Esophagus muscularis mucosa (tissue), 4 donors: ENCODE results near the gene FILIP1L. TPM values are rescaled to one million over a fixed set of nuclear protein-coding genes. Genes with fewer than 3 reads are reported as not detected.

Source experiments
- DNase-seq: peaks from one replicate; pipeline ENCODE4 v3.0.0-alpha.2; 2017; ENCODE audit errors: extremely low spot score
- H3K27ac ChIP-seq, 4 donors: fragments of 200-600 bp; sonication (generic); replicated peaks in 1 of 4; 1 replicate in 3 of 4; 2 replicates in 1 of 4; pipeline ENCODE4 v1.5.1; 2016 to 2019; ENCODE audit warnings: mild to moderate bottlenecking in 1 of 4
- H3K27me3 ChIP-seq, 4 donors: fragments of 200-600 bp; sonication (generic); one replicate each; pipeline versions ENCODE4 v1.5.1 to v1.6.0; 2016 to 2019
- H3K36me3 ChIP-seq, 4 donors: fragments of 200-600 bp; sonication (generic); one replicate each; pipeline ENCODE4 v1.5.1; 2016 to 2019
- H3K4me1 ChIP-seq, 4 donors: fragments of 200-600 bp; sonication (generic); one replicate each; pipeline ENCODE4 v1.5.1; 2016 to 2019
- H3K4me3 ChIP-seq, 4 donors: fragments of 200-600 bp; sonication (generic); 1 replicate in 2 of 4; 2 replicates in 2 of 4; pipeline ENCODE4 v1.5.1; 2016 to 2019; ENCODE audit warnings: mild to moderate bottlenecking in 4 of 4, moderate library complexity in 1 of 4
- H3K9me3 ChIP-seq, 4 donors: fragments of 200-600 bp; sonication (generic); 1 replicate in 3 of 4; 2 replicates in 1 of 4; pipeline ENCODE4 v1.5.1; 2016 to 2019
- EP300 ChIP-seq: sonication (generic); formaldehyde crosslinking; IDR thresholded peaks from one replicate; pipeline ENCODE4 v1.6.1; 2017; ENCODE audit warnings: antibody characterized with exemption
- POLR2A ChIP-seq: fragments of 450-650 bp; IDR thresholded peaks from one replicate; pipeline ENCODE4 v1.6.1; 2017; ENCODE audit warnings: antibody characterized with exemption, moderate library complexity, mild to moderate bottlenecking, low read depth
- POLR2AphosphoS5 ChIP-seq, 2 donors: sonication (generic); formaldehyde crosslinking; IDR thresholded peaks; one replicate each; pipeline ENCODE4 v1.6.1; 2017; ENCODE audit warnings: antibody characterized with exemption in 2 of 2
- WGBS: methylation state at CpG from one replicate; pipeline ENCODE4 v1.1.5; 2018; 5-methylcytosine and 5-hydroxymethylcytosine counted together
- intact Hi-C: fragments of 100-400 bp; cut with DNase I; formaldehyde crosslinking; loops from one replicate; pipeline ENCODE4 v1.15.1; 2023
- total RNA-seq, 4 donors: library from RNA; depleted of rRNA; stranded (reverse); fragments of >200 nt; gene quantifications; one replicate each; pipeline versions ENCODE4 v1.1.0 to v1.2.1, GENCODE V29; 2016
- TF ChIP-seq, protein P1 (sequence below), 3 experiments: fragments of 200-600 bp in 2 of 3; fragments of 450-650 bp in 1 of 3; sonication (generic) in 2 of 3; IDR thresholded peaks; one replicate each; pipeline ENCODE4 v1.5.1; 2017 to 2019; ENCODE audit warnings: antibody characterized with exemption in 3 of 3, mild to moderate bottlenecking in 2 of 3, moderate library complexity in 1 of 3

FILIP1L gene
- total RNA-seq, 4 donors from 2014 or later = 120 to 134 (median 127) TPM

DNA sequence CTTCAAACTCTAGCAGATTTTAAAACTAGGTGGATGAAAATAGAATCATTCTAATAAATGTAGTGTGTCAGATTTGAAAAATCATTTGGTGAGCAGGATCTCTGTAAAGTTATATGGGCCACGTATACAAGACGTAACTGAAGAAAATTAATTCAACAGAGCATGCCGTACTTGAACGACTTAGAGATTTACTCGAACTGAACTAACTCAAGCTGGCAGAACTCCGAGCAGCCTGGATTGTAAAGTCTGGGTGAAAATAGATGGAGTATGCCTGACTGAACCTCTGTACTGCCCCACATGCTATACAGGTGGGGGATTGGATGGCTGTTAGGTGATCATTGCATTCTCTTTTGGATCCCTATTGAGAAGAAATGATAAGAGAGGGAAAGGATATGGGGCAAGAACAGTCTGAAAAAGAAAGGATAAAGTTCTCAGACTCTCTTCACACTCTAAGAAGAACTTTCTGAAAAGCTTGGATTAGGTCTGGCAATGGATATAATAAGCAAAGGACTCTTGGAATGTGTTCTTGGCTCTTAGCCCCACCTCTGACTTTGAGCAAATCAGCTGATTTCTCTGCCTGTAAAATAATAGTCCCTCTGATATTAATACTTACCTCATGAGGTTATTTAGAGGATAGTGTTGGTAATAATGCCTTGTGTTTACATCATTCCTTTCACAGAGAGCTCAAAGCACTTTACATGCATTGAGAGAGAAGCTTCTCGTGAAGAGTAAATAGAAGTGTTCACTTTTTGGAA lies 147.5 kb downstream of the FILIP1L start:
- peak overlapping the region; percentile 70 to 84 (median 78) for H3K27ac ChIP-seq
- TF ChIP-seq POLR2AphosphoS5 (IDR thresholded peaks at IDR 0.05) (peak; percentile 11 to 43), EP300 (peak; percentile 43), POLR2A (no peak)
- intact Hi-C loops = no loop called here

DNA sequence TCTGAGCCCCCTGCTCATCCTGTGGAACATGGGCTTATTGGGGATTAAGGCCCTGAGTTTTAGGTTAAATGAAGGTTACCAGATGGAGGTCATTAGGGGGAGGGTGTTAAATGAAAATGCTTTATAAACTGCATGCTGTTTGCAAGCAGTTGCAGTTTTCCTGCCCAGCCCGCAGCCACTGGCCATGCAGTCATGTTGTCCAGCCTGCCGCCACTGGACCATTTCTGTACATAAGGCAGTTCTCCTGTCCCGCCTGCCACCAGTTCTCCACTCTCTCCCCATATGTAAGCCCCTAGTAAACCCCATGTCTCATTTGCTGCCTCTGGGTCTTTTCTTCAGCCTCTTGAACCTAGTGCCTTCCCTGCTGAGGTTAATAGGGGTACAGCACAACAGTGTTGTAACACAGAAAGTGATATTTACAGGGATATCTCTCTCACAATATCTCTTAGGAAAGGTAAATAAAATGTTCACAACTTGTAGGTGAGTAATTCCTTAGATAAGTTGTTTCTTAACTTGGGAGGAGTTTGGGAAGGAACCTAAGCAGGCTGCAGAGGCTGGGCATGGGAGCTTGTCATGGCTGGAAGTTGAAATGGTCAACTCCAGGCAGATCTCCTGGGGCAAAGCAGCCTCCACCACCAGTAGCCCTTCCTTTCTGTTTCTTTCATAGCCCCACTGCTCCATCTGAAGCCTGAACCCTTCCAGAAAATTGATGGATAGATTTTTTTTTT lies 148.5 kb downstream of the FILIP1L start:
- Histone ChIP-seq H3K9me3 (no peaks in the 10 kb centered on the region), H3K27me3 (no peaks in the 10 kb centered on the region), H3K27ac (peak overlapping the region; percentile 70 to 84 (median 78)), H3K4me3 (peak overlapping the region in 1 of 4 donors; percentile 26), H3K4me1 (peaks cover 24 to 56% (median 39%) of the 10 kb centered on the region in 4 donors), H3K36me3 (no peaks in the 10 kb centered on the region)
- no peak for DNase-seq
- WGBS = 100% methylated on average over 2 of the region's 3 CpGs
- intact Hi-C loops = no loop called here
- TF ChIP-seq EP300 (no peak), POLR2AphosphoS5 (IDR thresholded peaks at IDR 0.05) (no peak), POLR2A (no peak)
- TF ChIP-seq, protein P1, sequence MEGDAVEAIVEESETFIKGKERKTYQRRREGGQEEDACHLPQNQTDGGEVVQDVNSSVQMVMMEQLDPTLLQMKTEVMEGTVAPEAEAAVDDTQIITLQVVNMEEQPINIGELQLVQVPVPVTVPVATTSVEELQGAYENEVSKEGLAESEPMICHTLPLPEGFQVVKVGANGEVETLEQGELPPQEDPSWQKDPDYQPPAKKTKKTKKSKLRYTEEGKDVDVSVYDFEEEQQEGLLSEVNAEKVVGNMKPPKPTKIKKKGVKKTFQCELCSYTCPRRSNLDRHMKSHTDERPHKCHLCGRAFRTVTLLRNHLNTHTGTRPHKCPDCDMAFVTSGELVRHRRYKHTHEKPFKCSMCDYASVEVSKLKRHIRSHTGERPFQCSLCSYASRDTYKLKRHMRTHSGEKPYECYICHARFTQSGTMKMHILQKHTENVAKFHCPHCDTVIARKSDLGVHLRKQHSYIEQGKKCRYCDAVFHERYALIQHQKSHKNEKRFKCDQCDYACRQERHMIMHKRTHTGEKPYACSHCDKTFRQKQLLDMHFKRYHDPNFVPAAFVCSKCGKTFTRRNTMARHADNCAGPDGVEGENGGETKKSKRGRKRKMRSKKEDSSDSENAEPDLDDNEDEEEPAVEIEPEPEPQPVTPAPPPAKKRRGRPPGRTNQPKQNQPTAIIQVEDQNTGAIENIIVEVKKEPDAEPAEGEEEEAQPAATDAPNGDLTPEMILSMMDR (IDR thresholded peaks at IDR 0.05) = no peak

More for the DNA sequence above, 147.5 kb downstream of the FILIP1L start:
- no peak for DNase-seq
- Histone ChIP-seq H3K27me3 (no peaks in the 10 kb centered on the region), H3K4me3 (peak overlapping the region; percentile 7 to 26 (median 14)), H3K4me1 (peaks cover 24 to 52% (median 34%) of the 10 kb centered on the region in 4 donors), H3K9me3 (no peaks in the 10 kb centered on the region), H3K36me3 (no peaks in the 10 kb centered on the region)
- WGBS = 46% methylated on average over 7 of the region's 7 CpGs

GRCh38 chr3:99965077-99965476 lies 149.2 kb downstream of the FILIP1L start:
- Histone ChIP-seq H3K4me3 (no peak overlapping the region), H3K9me3 (no peaks in the 10 kb centered on the region), H3K27me3 (no peaks in the 10 kb centered on the region), H3K27ac (peak overlapping the region; percentile 70 to 84 (median 78)), H3K36me3 (no peaks in the 10 kb centered on the region), H3K4me1 (peaks cover 24 to 64% (median 46%) of the 10 kb centered on the region in 4 donors)
- no peak for DNase-seq
- TF ChIP-seq, protein P1 (IDR thresholded peaks at IDR 0.05) = no peak
- TF ChIP-seq EP300 (no peak), POLR2AphosphoS5 (IDR thresholded peaks at IDR 0.05) (peak in 1 of 2 donors; percentile 39), POLR2A (no peak)
- WGBS = 77% methylated on average over 1 of the region's 1 CpG
- intact Hi-C loops = no loop called here

GRCh38 chr3:99962703-99963102 lies 151.6 kb downstream of the FILIP1L start:
- no peak for TF ChIP-seq EP300
- TF ChIP-seq, protein P1 (IDR thresholded peaks at IDR 0.05) = no peak
- TF ChIP-seq POLR2A = no peak
- no peak for TF ChIP-seq POLR2AphosphoS5 (IDR thresholded peaks at IDR 0.05)
- no peak for DNase-seq
- H3K27me3 ChIP-seq = no peaks in the 10 kb centered on the region
- WGBS = 72% methylated on average over 2 of the region's 2 CpGs
- no peak overlapping the region for H3K4me3 ChIP-seq
- intact Hi-C loops = no loop called here
- H3K4me1 ChIP-seq = peaks cover 29 to 84% (median 64%) of the 10 kb centered on the region in 4 donors
- H3K9me3 ChIP-seq = no peaks in the 10 kb centered on the region
- no peak overlapping the region for H3K27ac ChIP-seq
- no peaks in the 10 kb centered on the region for H3K36me3 ChIP-seq
